22Rv1 (cell line): ENCODE results near the gene CYGB.

Source experiments
- ZFX ChIP-seq: fragments of 450-650 bp; IDR thresholded peaks from 2 replicates; pipeline ENCODE4 v1.6.1; 2017; ENCODE audit warnings: antibody characterized with exemption, borderline replicate concordance
- TF ChIP-seq, protein P1 (sequence below): fragments of 450-650 bp; IDR thresholded peaks from 2 replicates; pipeline ENCODE4 v1.5.1; 2017; ENCODE audit warnings: mild to moderate bottlenecking

DNA sequence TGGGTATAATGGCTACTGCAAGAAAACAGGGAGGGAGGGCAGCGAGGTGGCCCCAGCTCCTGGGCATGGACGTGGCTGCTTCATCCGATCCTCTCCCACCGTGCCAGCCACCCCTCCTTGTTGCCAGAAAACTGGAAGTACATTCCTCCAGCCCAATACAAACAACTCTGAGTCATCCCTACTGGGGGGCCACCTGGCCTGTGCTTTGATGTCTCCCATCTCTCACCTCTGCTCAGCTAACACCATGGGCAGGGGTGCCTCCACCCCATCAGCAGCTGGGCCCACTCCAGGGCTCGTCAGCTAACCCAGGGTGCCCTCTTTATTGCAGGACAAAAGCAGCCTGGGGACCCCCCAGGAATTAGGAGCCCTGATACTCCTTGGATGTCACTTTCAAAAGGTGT lies 38.2 kb downstream of the CYGB start:
- TF ChIP-seq, protein P1, sequence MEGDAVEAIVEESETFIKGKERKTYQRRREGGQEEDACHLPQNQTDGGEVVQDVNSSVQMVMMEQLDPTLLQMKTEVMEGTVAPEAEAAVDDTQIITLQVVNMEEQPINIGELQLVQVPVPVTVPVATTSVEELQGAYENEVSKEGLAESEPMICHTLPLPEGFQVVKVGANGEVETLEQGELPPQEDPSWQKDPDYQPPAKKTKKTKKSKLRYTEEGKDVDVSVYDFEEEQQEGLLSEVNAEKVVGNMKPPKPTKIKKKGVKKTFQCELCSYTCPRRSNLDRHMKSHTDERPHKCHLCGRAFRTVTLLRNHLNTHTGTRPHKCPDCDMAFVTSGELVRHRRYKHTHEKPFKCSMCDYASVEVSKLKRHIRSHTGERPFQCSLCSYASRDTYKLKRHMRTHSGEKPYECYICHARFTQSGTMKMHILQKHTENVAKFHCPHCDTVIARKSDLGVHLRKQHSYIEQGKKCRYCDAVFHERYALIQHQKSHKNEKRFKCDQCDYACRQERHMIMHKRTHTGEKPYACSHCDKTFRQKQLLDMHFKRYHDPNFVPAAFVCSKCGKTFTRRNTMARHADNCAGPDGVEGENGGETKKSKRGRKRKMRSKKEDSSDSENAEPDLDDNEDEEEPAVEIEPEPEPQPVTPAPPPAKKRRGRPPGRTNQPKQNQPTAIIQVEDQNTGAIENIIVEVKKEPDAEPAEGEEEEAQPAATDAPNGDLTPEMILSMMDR: no peak
- TF ChIP-seq ZFX: no peak
